Right renal cortex interstitium (tissue), 3 donors: ENCODE data around the gene AAMDC. TPM values are rescaled to one million over a fixed set of nuclear protein-coding genes. Genes with fewer than 3 reads are reported as not detected.
A peak's percentile ranks its signal among the peaks of the same experiment; 100 is the strongest.
"Not testable (repeated sequence)": the region's sequence is repeated elsewhere in the genome, so short reads cannot be mapped to it uniquely, and the experiment has no call there.

Source experiments
- DNase-seq, 3 donors: peaks; one replicate each; pipeline ENCODE4 v3.0.0-alpha.2; 2013; ENCODE audit warnings: low read depth in 3 of 3, low spot score in 2 of 3
- polyA plus RNA-seq, 3 donors: library from polyadenylated mRNA; unstranded; fragments of 120-200 nt; gene quantifications; one replicate each; pipeline ENCODE4 v1.2.1, GENCODE V29; 2013; ENCODE audit not compliant: insufficient read length in 3 of 3

AAMDC gene
- polyA plus RNA-seq, 3 donors = 52.0 to 58.2 (median 57.8) TPM

DNA sequence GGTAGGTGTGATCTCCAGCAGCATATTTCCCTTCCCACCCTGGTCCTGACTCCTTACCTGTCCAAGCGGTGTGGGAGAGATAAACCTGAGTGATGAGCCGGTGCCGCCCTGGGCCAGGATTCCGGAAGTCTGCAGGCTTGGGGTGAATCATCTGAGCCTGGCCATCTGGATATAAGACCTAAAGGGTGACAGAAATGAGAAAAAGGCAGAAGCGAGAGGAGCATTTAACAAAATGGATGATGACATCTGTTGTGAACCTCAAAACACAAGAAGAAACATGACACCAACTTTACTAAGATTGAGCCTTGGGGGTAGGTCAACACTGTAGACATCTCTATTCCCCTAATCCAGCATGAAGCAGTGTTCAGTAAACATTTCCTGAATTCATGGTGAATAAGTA, 62.8 kb downstream of the AAMDC start:
- DNase-seq = no peak

DNA sequence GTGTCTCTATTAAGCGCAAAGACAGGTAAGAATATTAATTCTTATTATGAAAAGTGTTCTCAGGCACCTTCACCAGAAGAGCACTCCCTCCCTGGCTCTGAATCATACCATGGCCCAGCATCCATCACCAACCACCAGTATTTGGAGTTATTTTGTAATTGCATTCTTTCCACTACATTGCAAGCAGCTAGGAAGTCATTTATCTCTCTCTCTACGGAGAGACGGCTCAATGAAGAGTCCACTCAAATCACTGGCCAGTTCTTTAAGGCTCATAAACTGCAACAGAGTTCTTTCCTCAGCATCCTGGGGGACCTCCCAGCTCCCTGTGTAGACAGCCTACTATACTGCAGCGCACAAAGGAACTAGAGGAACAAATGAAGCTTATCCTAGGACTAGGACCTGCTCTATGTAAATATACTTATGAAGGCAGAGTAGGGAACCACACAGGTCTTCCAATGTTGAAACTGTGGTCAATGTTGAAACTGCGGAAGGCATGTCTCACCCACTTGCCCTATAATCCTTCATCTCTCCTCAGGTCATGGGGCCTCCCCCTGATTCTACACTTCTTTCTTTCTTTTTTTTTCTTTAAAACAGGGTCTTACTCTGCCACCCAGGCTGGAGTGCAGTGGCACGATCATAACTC, 63.4 kb downstream of the AAMDC start:
- no peak for DNase-seq

DNA sequence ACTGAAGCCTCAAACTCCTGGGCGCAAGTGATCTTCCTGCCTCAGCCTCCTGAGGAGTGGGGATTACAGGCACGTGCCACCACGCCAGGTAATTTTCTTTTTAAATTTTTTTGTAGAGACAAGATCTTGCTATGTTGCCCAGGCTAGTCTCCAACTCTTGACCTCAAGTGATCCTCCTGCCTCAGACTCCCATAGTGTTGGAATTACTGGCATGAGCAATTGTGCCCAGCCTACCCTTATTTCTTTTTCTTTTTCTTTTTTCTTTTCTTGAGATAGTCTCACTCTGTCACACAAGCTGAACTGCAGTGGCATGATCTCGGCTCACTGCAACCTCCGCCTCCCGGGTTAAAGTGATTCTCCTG, 63.9 kb downstream of the AAMDC start:
- no peak for DNase-seq

DNA sequence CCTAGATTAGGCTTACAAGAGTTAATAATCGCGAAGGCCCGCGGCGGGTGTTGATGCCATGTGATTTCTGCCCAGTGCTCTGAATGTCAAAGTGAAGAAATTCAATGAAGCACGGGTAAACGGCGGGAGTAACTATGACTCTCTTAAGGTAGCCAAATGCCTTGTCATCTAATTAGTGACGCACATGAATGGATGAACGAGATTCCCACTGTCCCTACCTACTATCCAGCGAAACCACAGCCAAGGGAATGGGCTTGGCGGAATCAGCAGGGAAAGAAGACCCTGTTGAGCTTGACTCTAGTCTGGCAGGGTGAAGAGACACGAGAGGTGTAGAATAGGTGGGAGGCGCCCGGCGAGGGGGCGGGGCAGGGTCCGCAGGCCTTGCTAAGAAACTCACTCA, 65.5 kb downstream of the AAMDC start:
- DNase-seq = no peak

DNA sequence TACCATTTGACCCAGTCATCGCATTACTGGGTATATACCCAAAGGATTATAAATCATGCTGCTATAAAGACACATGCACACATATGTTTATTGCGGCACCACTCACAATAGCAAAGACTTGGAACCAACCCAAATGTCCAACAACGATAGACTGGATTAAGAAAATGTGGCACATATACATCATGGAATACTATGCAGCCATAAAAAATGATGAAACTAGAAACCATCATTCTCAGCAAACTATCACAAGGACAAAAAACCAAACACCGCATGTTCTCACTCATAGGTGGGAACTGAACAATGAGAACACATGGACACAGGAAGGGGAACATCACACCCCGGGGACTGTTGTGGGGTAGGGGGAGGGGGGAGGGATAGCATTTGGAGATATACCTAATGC, 68.1 kb downstream of the AAMDC start:
- DNase-seq = not testable (repeated sequence)

DNA sequence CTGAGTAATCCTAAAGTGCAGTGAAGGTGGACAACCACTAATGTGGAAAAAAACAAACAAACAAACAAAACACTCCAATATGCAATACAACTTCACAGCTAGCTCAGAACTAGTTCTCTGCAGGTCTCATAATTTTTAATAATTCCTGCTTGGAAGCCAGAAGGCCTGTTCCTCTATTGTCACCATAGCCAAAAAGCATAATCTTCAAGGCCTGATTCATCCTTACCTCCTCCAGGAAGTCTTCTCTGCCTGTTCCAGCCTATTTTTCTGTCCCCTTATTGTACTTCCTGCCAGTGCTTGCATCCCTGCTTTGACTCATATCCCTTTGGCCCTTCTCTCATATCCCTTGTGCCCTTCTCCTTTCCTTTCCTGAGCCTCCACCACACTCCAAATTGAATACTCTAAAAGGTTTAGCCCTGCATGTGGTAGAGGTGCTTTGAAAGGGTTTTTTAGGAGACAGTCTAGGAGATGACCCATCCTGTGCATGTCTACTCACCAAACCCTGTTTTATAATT, 69.2 kb downstream of the AAMDC start:
- DNase-seq = not testable (repeated sequence)

DNA sequence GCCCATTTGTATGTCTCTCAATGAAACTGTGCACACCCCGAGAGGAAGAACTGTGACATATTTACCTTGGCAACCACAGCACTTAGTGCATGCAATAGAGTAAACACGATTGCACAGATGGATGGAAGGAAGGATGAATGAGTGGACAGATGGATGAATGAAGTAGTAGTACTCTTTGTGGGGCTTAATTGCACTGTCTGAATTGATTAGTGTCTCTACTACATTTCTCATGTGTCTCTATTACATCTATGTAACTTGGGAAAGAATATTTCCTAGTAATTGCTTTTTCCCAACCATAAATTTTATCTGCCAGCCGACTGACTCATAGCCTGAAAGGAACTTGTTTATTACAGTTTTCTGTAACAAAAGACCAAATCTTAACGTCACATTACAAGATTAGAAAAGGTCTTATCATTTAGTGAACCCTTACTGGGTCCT, 69.7 kb downstream of the AAMDC start:
- not testable (repeated sequence) for DNase-seq

DNA sequence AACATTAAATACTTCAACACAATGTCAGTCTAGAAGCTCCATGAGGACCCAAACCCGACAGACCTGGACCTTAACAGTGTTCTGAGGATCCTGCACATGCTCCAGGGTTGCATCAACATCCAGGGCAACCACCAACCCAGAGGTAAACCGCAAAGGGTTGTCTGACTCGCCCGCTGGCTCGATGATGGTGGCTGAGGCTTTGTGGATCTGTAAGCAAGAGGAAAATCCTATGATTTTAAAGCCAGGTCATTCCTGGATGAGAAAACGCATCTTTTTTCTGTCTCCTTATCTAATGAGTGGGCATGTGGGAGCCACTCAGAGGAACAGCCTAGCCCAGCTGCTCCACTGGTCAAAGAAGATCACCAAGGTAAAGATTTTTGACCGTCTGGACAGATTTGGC, 70.3 kb downstream of the AAMDC start:
- DNase-seq = not testable (repeated sequence)

DNA sequence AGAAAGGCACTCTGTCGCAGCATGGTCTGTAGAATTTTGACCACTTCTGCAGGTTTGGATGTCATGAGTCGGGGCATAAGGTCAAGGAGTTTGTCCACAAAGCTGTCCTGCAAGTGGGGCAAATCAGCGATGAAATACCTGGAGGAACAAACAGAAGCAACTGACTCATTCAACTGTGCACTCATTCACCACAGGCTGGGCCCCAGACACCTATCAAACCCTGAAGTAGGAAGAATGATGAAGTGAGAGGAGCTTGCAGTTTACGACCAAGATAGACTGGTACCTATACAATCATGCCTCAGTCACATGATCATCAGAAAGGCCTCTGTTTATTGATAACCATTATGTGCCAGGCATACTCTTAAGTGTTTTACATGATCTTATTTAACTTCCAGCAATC, 70.8 kb downstream of the AAMDC start:
- DNase-seq = not testable (repeated sequence)

DNA sequence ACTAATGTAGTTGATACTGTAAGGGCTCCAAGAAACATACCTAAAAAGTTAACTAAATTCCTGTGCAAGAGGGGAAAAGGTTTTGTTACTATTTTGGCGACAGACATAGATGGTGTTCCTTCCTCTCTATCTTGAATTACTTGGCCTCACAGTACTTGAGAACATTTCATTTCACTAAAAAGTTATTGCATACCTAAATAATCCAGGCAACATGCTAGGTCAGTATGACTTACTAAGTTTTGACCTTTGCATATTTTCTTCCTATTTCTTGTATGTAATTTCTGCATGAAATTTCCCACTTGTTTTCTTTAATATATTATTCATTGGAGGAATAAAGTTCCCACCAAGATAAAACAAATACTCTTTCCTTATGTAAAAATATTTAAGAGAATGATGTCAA, 74.0 kb downstream of the AAMDC start:
- not testable (repeated sequence) for DNase-seq

DNA sequence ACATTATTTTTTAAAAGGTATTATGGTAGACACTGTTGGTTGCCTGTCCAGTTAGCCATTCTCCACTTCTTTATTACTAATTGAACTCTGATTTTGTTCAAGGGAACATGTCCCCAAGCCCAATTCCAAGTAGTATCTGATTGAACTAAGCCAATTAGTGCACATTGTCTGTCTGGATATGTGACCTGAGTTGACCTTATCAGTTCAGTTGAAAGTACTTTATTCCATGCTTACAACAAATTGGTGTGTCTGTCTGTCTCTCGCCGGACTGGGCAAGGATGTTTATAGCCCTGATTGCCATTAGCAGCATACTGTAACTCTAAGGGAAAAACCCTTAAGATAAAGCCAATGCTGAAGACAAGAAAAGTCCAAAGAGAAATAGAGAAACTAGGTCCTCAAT, 87.9 kb downstream of the AAMDC start:
- no peak for DNase-seq

DNA sequence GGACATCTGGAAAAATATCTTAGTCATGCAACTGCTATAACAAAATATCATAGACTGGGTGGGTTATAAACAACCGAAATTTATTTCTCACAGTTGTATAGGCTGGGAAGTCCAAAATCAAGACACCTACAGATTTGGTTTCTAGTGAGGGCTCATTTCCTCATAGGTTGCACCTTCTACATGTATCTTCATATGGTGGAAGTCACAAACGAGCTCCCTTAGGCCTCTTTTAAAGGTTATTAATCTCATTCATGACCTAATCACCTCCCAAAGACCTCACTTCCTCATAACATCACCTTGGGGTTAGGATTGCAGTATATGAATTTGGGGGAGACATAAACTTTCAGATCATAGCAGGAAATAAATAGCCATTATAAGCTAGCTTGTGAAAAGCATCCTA, 88.3 kb downstream of the AAMDC start:
- DNase-seq = no peak

DNA sequence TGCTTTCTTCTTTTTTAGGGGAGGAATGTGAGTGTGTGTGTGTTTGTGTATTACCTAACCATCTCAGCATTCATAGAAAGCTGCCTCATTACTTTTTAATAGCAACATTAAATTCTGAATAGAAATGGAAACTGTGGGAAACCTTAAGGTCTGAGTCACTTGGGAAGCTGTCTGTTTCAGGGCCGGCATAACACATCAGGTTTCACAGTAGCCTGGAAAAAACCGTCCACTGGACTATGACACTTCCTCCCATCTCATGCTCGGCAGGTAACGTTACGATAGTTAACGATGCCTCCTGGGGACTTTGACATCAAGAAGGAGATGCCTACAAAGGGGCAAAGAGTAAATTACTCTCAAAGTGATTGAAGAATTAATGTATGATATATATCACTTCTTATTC, 89.9 kb downstream of the AAMDC start:
- not testable (repeated sequence) for DNase-seq

DNA sequence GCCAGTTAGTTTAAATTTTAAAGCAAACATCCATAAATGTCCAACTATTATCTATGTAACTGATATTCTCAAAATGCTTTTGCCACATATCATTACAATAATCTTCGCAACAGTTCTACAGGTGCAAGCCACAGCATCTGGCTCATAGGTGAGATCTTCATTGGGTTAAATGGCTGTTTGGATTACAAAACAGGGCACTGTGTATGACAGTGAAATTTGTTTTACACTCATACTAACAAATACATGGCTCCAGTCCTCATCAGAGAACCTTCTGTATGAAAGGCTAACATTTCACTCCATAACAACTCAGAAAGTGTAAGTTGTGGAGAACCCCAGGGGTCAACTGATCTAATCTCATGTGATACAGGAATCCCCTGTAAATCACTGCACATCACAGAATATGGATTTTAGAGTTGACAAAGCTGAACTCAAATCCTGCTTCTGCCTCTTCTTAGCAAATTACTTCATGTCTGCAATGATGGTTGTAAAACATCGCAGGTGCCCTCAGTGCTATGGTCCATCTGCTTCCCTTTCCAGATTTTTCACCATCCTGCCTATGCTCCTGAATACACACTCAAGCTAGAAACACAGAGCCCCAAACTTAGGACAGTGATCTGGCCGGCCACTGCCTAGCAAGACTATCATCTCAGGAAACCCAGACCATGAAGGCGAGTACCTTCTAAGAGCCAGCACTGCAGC, 92.8 kb downstream of the AAMDC start:
- DNase-seq = not testable (repeated sequence)

DNA sequence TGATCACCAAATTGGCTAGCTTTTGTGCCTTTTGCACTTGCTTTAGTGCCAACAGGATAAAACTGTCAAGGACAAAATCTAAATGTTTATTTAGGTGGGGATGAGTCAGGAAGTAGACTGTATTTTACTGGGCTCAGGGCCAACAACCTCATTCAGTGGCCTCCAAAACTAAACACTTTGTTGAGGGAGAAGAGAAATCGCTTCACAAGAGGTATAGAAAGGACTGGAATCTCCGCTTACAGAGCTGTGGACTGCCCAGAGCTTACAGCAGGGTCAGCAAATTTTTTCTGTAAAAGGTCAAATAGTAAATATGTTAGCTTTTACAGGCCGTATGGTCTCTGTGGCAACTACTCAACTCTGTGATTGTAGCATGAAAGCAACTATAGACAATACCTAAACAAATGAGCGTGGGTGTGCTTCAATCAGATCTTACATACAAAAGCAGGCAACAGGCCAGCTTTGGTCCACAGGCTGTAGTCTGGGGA, 93.4 kb downstream of the AAMDC start:
- DNase-seq = peak in 2 of 3 donors; percentile 1 to 4

DNA sequence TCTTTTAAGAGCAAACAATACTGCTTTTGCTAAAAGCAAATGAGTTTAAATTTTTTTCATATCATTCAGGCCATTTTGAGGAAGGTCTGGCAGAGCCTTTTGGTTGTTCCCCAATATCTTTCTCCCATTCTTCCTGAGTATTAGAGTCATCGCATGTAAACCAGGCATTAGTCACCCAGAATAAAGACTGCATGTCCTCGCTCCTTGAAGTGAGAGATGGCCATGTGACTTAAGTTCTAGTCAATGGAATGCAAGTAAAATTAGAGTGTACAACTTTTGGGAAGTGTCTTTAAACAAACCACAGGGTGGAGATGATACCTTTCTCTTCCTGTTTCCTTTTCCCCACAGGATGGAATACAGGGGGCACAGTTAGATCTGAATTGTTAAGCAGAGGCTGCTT, 96.8 kb downstream of the AAMDC start:
- not testable (repeated sequence) for DNase-seq

Other genes with a start within 250 kb of the AAMDC start
- 1 to 10 TPM; 3.5 to 4.1 (median 3.6) TPM for gene AQP11, start 231.2 kb upstream of the AAMDC start, polyA plus RNA-seq
- 100 to 1,000 TPM; 222 to 247 (median 227) TPM for gene CLNS1A, start 183.3 kb upstream of the AAMDC start, polyA plus RNA-seq
- gene RSF1, start 422 bp upstream of the AAMDC start, polyA plus RNA-seq = 10 to 100 TPM; 70.5 to 82.8 (median 74.2) TPM
- 10 to 100 TPM; 39.3 to 44.7 (median 42.7) TPM for gene INTS4, start 173.5 kb downstream of the AAMDC start, polyA plus RNA-seq
- gene KCTD14, start 202.1 kb downstream of the AAMDC start, polyA plus RNA-seq = 10 to 100 TPM; 16.4 to 17.7 (median 16.8) TPM
- under 1 TPM; 0.18 to 0.40 (median 0.21) TPM for gene THRSP, start 242.7 kb downstream of the AAMDC start, polyA plus RNA-seq